ENCODE results near the gene CBX8. TPM values are rescaled to one million over a fixed set of nuclear protein-coding genes. Genes with fewer than 3 reads are reported as not detected.

Gene CBX8
- 1 to 10 TPM; 2.3 to 6.4 (median 3.1) TPM for total RNA-seq

DNA sequence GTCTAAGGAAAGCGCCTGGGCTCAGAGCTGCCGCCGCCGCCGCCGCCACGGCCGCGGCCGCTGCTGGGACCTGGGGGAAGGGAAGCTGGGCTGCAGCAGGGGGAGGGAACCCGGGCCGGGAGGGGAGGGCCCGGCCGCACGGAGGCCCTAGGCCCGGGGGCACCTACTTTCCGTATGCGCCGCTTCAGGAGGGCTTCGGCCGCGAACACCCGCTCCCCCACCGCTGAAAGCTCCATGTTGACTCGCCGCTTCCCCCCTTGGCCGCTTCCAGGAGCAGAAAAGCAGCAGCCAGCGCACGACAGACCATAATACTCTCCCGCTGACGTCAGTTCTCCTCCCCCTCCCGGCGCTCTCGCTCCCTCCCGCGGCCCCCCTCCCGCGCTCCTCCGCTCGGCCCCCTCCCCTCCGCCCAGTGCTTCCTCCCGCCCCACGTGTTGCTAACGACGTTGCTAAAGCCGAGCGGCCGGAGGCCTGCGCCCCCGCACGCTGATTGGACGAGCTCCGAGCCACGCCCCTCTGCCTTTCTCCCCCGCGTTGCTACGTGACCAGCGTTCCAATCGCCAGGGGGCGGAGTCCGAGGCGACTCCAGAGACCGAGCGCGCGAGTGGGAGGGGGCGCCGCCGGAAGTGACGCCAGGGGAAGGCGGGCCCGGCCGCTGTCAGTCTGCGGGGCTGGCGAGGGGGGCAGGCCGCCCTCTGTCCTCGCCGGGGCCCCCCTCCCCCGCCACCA is at the start of gene CBX8:
TSS of gene CBX8 (minus strand) at position 315 of the 729 bp plus-strand sequence. CDS start at position 236, 79 bp downstream.
- H3K27me3 ChIP-seq = peaks cover 60% of the 10 kb centered on the region
- peaks cover 6% of the 10 kb centered on the region for H3K36me3 ChIP-seq
- TF ChIP-seq POLR2AphosphoS5 (IDR thresholded peaks at IDR 0.05) = peak in 2 of 3 donors; percentile 36 to 63
- TF ChIP-seq POLR2A (IDR thresholded peaks at IDR 0.05) = no peak
- TF ChIP-seq, protein P1, sequence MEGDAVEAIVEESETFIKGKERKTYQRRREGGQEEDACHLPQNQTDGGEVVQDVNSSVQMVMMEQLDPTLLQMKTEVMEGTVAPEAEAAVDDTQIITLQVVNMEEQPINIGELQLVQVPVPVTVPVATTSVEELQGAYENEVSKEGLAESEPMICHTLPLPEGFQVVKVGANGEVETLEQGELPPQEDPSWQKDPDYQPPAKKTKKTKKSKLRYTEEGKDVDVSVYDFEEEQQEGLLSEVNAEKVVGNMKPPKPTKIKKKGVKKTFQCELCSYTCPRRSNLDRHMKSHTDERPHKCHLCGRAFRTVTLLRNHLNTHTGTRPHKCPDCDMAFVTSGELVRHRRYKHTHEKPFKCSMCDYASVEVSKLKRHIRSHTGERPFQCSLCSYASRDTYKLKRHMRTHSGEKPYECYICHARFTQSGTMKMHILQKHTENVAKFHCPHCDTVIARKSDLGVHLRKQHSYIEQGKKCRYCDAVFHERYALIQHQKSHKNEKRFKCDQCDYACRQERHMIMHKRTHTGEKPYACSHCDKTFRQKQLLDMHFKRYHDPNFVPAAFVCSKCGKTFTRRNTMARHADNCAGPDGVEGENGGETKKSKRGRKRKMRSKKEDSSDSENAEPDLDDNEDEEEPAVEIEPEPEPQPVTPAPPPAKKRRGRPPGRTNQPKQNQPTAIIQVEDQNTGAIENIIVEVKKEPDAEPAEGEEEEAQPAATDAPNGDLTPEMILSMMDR (IDR thresholded peaks at IDR 0.05) = peak in 1 of 2 donors; percentile 19
- TF ChIP-seq EP300 (IDR thresholded peaks at IDR 0.05) = no peak
- H3K4me1 ChIP-seq = peaks cover 69% of the 10 kb centered on the region
- peak within 1 kb of the TSS; percentile 76 for H3K27ac ChIP-seq
- H3K4me3 ChIP-seq = peak within 1 kb of the TSS; percentile 78
- no CpG with 5 or more reads among the region's 79 CpGs for WGBS
- no peaks in the 10 kb centered on the region for H3K9me3 ChIP-seq
- DNase-seq (ENCODE audit: low spot score in 2 of 2) = peak; percentile 100

DNA sequence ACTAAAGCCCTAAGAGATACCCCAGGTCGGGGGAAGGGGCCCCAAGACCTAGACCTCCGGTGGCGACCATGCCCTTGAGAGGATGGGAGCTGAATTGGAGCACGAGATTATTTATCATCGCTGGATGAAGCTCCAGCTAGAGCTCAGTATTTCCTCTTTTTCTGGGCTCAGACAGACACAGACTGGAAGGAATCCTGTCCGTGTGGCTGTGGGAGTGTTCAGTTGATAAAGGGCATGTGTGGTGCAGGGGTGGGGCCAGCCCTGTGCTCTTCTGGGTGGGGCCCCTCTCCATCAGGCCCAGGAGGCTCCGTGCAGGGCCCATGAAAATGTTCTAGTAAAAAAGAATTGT is 48.7 kb upstream of the CBX8 start:
- Histone ChIP-seq H3K27me3 (peaks cover 29% of the 10 kb centered on the region), H3K4me3 (peak overlapping the region; percentile 61), H3K27ac (peak overlapping the region; percentile 74), H3K9me3 (no peaks in the 10 kb centered on the region), H3K4me1 (peaks cover 54% of the 10 kb centered on the region), H3K36me3 (no peaks in the 10 kb centered on the region)
- TF ChIP-seq POLR2A (IDR thresholded peaks at IDR 0.05) = no peak
- DNase-seq (ENCODE audit: low spot score in 2 of 2) = no peak
- WGBS = 16% methylated on average over 7 of the region's 7 CpGs

DNA sequence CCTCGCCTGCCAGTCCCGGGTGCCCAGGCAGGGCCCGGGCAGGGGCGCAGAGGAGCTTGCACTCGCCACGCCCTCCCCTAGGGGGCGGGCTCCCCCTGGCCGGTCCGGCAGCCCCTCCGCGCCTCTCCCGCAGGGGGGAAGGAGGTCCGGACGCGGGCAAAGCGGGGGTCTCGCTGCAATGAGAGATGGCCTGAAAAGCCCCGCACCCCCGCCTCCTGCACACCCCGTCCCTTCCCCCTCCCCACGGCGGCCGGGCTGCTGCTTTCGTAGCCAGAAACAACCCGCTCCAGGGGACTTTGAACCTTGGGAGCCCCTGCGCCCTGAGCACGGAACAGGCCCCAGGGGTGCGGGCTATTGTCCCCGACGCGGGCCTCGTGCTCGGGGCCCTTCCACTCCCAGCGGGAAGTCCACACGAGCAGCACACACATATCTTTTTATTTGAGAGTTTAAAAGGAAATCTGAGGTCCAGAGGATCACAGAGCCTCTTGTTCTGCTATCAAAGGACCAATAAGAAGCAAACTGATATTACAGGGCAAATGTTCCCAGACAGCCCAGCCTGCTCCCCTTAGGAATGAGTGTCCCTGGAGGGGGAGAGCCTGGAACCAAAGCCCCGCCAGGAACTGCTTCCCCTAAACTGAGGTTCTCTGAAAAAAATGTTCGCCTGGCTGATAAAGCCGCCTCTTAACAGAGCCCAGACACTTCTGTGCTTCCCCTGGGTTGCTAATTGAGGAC is 48.2 kb upstream of the CBX8 start:
- DNase-seq (ENCODE audit: low spot score in 2 of 2) = no peak
- Histone ChIP-seq H3K36me3 (no peaks in the 10 kb centered on the region), H3K27ac (peak overlapping the region; percentile 74), H3K9me3 (no peaks in the 10 kb centered on the region), H3K4me3 (peak overlapping the region; percentile 61), H3K4me1 (peaks cover 59% of the 10 kb centered on the region), H3K27me3 (peaks cover 34% of the 10 kb centered on the region)
- 13% methylated on average over 15 of the region's 38 CpGs for WGBS
- TF ChIP-seq, protein P1 (IDR thresholded peaks at IDR 0.05) = peak; percentile 2 to 79
- TF ChIP-seq POLR2A (IDR thresholded peaks at IDR 0.05) (no peak), POLR2AphosphoS5 (IDR thresholded peaks at IDR 0.05) (no peak)

DNA sequence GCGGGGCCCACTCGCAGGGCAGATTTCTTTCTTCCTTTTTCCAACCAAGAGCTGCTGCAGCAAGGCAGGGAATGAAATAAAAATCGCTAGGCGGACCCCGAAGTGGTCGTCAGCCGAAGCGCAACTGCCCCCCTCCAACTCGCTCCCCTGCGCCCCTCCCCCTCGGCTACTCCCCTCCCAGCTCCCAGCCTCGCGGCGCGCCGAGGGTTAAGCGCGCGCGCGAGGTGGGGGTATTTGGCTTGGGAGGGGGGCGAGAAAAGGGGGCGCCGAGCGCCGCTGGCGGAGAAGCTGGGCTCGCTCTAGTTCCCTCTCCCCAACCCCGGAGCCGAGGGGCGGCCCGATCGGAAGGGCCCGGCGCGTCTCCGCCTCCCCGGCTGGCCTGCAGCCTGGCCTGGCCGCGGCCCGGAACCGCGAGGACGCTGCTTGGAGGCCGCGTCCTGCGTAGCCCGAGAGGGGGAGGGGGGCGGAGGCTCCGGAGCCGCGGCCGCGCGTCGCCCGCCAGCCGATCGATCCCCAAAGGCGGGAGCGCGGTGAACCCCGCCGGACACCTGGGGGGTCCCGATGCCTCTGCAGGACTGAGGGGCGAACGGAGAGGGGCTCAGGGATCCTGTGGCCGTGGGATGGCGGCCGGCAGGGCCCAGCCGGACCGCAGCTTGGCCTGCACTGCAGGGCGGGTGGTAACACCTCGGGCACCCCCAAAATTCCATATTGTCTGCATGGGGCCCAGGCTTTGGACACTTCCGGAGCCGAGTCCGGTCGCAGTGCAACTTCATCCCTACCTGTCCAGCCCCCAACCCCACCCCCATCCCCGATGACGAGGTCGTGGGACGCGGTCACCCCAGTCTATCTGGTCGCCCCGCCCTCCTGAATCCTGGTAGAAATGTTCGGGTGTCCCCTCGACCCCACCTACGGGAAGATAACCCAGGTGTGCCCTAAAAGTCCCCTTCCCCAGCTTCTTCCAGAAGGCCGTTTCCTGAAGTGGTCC is 47.2 kb upstream of the CBX8 start:
- Histone ChIP-seq H3K4me3 (peak overlapping the region; percentile 61), H3K27ac (peak overlapping the region; percentile 74), H3K27me3 (peaks cover 34% of the 10 kb centered on the region), H3K36me3 (no peaks in the 10 kb centered on the region), H3K9me3 (no peaks in the 10 kb centered on the region), H3K4me1 (peaks cover 65% of the 10 kb centered on the region)
- WGBS = 0% methylated on average over 4 of the region's 89 CpGs
- peak in 1 of 2 donors; percentile 80 for DNase-seq (ENCODE audit: low spot score in 2 of 2)
- TF ChIP-seq EP300 (IDR thresholded peaks at IDR 0.05) (no peak), POLR2A (IDR thresholded peaks at IDR 0.05) (peak in 1 of 2 donors; percentile 14)
- TF ChIP-seq, protein P1 (IDR thresholded peaks at IDR 0.05) = no peak

DNA sequence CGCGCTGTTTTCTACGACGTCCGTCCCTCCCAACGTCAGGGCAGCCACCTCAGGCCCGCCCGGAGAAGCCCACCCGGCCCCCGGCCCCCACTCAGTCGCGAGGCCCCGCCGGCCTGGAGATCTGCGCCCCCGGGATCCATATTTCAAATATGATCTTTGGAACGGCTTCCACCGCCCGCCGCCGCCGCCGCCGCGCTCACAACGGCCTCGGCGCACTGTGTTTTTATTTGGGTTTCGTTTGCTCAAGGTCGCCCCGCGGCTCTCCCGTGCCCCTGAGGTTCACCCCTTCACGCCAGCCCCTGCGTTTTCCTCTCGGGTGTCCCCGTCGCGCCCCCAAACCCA is 46.6 kb upstream of the CBX8 start:
- WGBS = 0% methylated on average over 15 of the region's 39 CpGs
- H3K4me1 ChIP-seq = peaks cover 65% of the 10 kb centered on the region
- no peak overlapping the region for H3K27ac ChIP-seq
- H3K36me3 ChIP-seq = no peaks in the 10 kb centered on the region
- no peak for TF ChIP-seq EP300 (IDR thresholded peaks at IDR 0.05)
- no peak for TF ChIP-seq POLR2A (IDR thresholded peaks at IDR 0.05)
- no peak for TF ChIP-seq POLR2AphosphoS5 (IDR thresholded peaks at IDR 0.05)
- TF ChIP-seq, protein P1 (IDR thresholded peaks at IDR 0.05) = no peak
- H3K27me3 ChIP-seq = peaks cover 34% of the 10 kb centered on the region
- peak overlapping the region; percentile 61 for H3K4me3 ChIP-seq
- DNase-seq (ENCODE audit: low spot score in 2 of 2) = no peak
- no peaks in the 10 kb centered on the region for H3K9me3 ChIP-seq
